Loucy (cell line): ENCODE results near the gene PDLIM4.

ENCODE experiments used
- H2AFZ ChIP-seq: fragments of 200-600 bp; sonication (generic); 2 replicates; pipeline ENCODE4 v1.6.0; 2016; ENCODE audit warnings: antibody characterized with exemption, mild to moderate bottlenecking, low read length, moderate library complexity
- H3F3A ChIP-seq: fragments of 200-600 bp; 2 replicates; pipeline ENCODE4 v1.6.0; 2016; ENCODE audit warnings: antibody characterized with exemption, low read depth, mild to moderate bottlenecking
- H3K27me3 ChIP-seq: fragments of 200-600 bp; sonication (generic); 2 replicates; pipeline ENCODE4 v1.6.1; 2014; ENCODE audit warnings: low read length, mild to moderate bottlenecking; ENCODE audit not compliant: insufficient read depth, poor library complexity, severe bottlenecking
- H3K36me3 ChIP-seq: fragments of 200-600 bp; sonication (generic); 2 replicates; pipeline ENCODE4 v1.6.1; 2016; ENCODE audit warnings: low read length; ENCODE audit not compliant: insufficient read depth
- H3K4me1 ChIP-seq: fragments of 200-600 bp; sonication (generic); 2 replicates; pipeline ENCODE4 v1.5.1; 2014; ENCODE audit warnings: low read length, mild to moderate bottlenecking; ENCODE audit not compliant: insufficient read depth, poor library complexity, severe bottlenecking
- H3K4me2 ChIP-seq: fragments of 200-600 bp; sonication (generic); 2 replicates; pipeline ENCODE4 v1.6.0; 2014; ENCODE audit warnings: antibody characterized with exemption, low read length, low read depth, mild to moderate bottlenecking; ENCODE audit not compliant: poor library complexity, severe bottlenecking
- H3K4me3 ChIP-seq: fragments of 200-600 bp; sonication (generic); 2 replicates; pipeline ENCODE4 v1.5.1; 2014; ENCODE audit warnings: low read length, mild to moderate bottlenecking, mixed read lengths; ENCODE audit not compliant: poor library complexity, severe bottlenecking
- H3K79me2 ChIP-seq: fragments of 200-600 bp; sonication (generic); 2 replicates; pipeline ENCODE4 v1.6.1; 2014; ENCODE audit warnings: low read length; ENCODE audit not compliant: insufficient read depth
- H3K9ac ChIP-seq: fragments of 200-600 bp; sonication (generic); 2 replicates; pipeline ENCODE4 v1.6.0; 2014; ENCODE audit warnings: mild to moderate bottlenecking, low read depth, low read length, moderate library complexity; ENCODE audit not compliant: poor library complexity, severe bottlenecking
- H3K9me2 ChIP-seq: fragments of 200-600 bp; sonication (generic); replicated peaks from 2 replicates; pipeline ENCODE4 v1.6.1; 2016; ENCODE audit warnings: low read depth, low read length, mixed read lengths
- H3K9me3 ChIP-seq: fragments of 200-600 bp; sonication (generic); 2 replicates; pipeline ENCODE4 v1.6.1; 2014; ENCODE audit warnings: mild to moderate bottlenecking, antibody characterized with exemption, low read length, low read depth; ENCODE audit not compliant: insufficient read depth
- H4K20me1 ChIP-seq: fragments of 200-600 bp; sonication (generic); 2 replicates; pipeline ENCODE4 v1.6.0; 2014; ENCODE audit warnings: antibody characterized with exemption, low read length, mild to moderate bottlenecking; ENCODE audit not compliant: insufficient read depth, poor library complexity, severe bottlenecking
- CTCF ChIP-seq: fragments of 200-600 bp; sonication (generic); conservative IDR thresholded peaks from 2 replicates; pipeline ENCODE4 v1.5.1; 2014; ENCODE audit warnings: mild to moderate bottlenecking, antibody characterized with exemption, low read length
- EZH2phosphoT487 ChIP-seq: fragments of 200-600 bp; IDR thresholded peaks from 2 replicates; pipeline ENCODE4 v1.6.1; 2018; ENCODE audit warnings: antibody characterized with exemption, mild to moderate bottlenecking, moderate library complexity, borderline replicate concordance

PDLIM4 gene

GRCh38 chr5:132309679-132310078 is 52.2 kb downstream of the PDLIM4 start:
- Histone ChIP-seq H3K4me1 (no peaks in the 10 kb centered on the region), H4K20me1 (no peaks in the 10 kb centered on the region), H3K9me3 (no peaks in the 10 kb centered on the region), H3K79me2 (no peaks in the 10 kb centered on the region), H3K4me3 (no peak overlapping the region), H3K36me3 (no peaks in the 10 kb centered on the region), H3K4me2 (no peak overlapping the region), H3K9ac (no peak overlapping the region), H3K27me3 (no peaks in the 10 kb centered on the region), H3K9me2 (no peaks in the 10 kb centered on the region), H3F3A (no peaks in the 10 kb centered on the region), H2AFZ (no peak overlapping the region)
- TF ChIP-seq CTCF (no peak), EZH2phosphoT487 (no peak)

GRCh38 chr5:132310141-132310834 is 52.8 kb downstream of the PDLIM4 start:
- Histone ChIP-seq H3K9me3 (no peaks in the 10 kb centered on the region), H3K9ac (no peak overlapping the region), H3F3A (no peaks in the 10 kb centered on the region), H3K36me3 (no peaks in the 10 kb centered on the region), H3K27me3 (no peaks in the 10 kb centered on the region), H2AFZ (no peak overlapping the region), H3K4me2 (no peak overlapping the region), H3K79me2 (no peaks in the 10 kb centered on the region), H3K4me3 (no peak overlapping the region), H3K9me2 (no peaks in the 10 kb centered on the region), H4K20me1 (no peaks in the 10 kb centered on the region), H3K4me1 (no peaks in the 10 kb centered on the region)
- TF ChIP-seq CTCF (no peak), EZH2phosphoT487 (no peak)

- H3K27me3 ChIP-seq = no peaks in the 10 kb centered on the region
- no peak overlapping the region for H3K4me3 ChIP-seq
- H3F3A ChIP-seq = no peaks in the 10 kb centered on the region
- H2AFZ ChIP-seq = no peak overlapping the region
- H4K20me1 ChIP-seq = no peaks in the 10 kb centered on the region
- no peaks in the 10 kb centered on the region for H3K4me1 ChIP-seq
- H3K9me3 ChIP-seq = no peaks in the 10 kb centered on the region
- no peak overlapping the region for H3K4me2 ChIP-seq
- H3K79me2 ChIP-seq = no peaks in the 10 kb centered on the region
- H3K36me3 ChIP-seq = no peaks in the 10 kb centered on the region
- H3K9me2 ChIP-seq = no peaks in the 10 kb centered on the region
- TF ChIP-seq CTCF = no peak
- TF ChIP-seq EZH2phosphoT487 = no peak
- no peak overlapping the region for H3K9ac ChIP-seq
These were observed 55.9 kb downstream of the PDLIM4 start for GRCh38 chr5:132313366-132313765.
